MM.1S (cell line): ENCODE data around the gene GP9.
"Not testable (repeated sequence)": the region's sequence is repeated elsewhere in the genome, so short reads cannot be mapped to it uniquely, and the experiment has no call there.

Source experiments
- DNase-seq: peaks from one replicate; pipeline ENCODE4 v3.0.0-alpha.2; 2015
- H2AFZ ChIP-seq: fragments of 300-600 bp; sonication (generic); 2 replicates; pipeline ENCODE4 v1.6.0; 2016; ENCODE audit warnings: antibody characterized with exemption, low read length
- H3F3A ChIP-seq: fragments of 300-600 bp; sonication (generic); 2 replicates; pipeline ENCODE4 v1.6.1; 2016; ENCODE audit warnings: mild to moderate bottlenecking, antibody characterized with exemption, low read length, moderate library complexity, mixed read lengths; ENCODE audit not compliant: insufficient read depth
- H3K27ac ChIP-seq: fragments of 300-600 bp; sonication (generic); 2 replicates; pipeline ENCODE4 v1.5.1; 2016; ENCODE audit warnings: mild to moderate bottlenecking, low read length
- H3K27me3 ChIP-seq: fragments of 300-600 bp; sonication (generic); replicated peaks from 2 replicates; pipeline ENCODE4 v1.6.0; 2016; ENCODE audit warnings: low read length; ENCODE audit not compliant: insufficient read depth
- H3K36me3 ChIP-seq: fragments of 300-600 bp; sonication (generic); replicated peaks from 2 replicates; pipeline ENCODE4 v1.6.1; 2016; ENCODE audit warnings: mild to moderate bottlenecking, low read length, mixed read lengths; ENCODE audit not compliant: insufficient read depth
- H3K4me1 ChIP-seq: fragments of 300-600 bp; sonication (generic); 2 replicates; pipeline ENCODE4 v1.6.1; 2016; ENCODE audit warnings: low read length, mixed read lengths
- H3K4me2 ChIP-seq: fragments of 300-600 bp; sonication (generic); 2 replicates; pipeline ENCODE4 v1.6.0; 2016; ENCODE audit warnings: low read depth, low read length
- H3K4me3 ChIP-seq: fragments of 300-600 bp; sonication (generic); 2 replicates; pipeline ENCODE4 v1.5.1; 2016; ENCODE audit warnings: low read length, mixed read lengths
- H3K79me2 ChIP-seq: fragments of 300-600 bp; sonication (generic); 2 replicates; pipeline ENCODE4 v1.6.1; 2016; ENCODE audit warnings: mixed run types, low read length, mixed read lengths
- H3K9ac ChIP-seq: fragments of 300-600 bp; sonication (generic); 2 replicates; pipeline ENCODE4 v1.6.1; 2016; ENCODE audit warnings: low read length, mixed read lengths
- H3K9me2 ChIP-seq: fragments of 300-600 bp; sonication (generic); replicated peaks from 2 replicates; pipeline ENCODE4 v1.6.1; 2016; ENCODE audit warnings: mild to moderate bottlenecking, low read length, mixed read lengths; ENCODE audit not compliant: insufficient read depth
- H3K9me3 ChIP-seq: fragments of 300-600 bp; sonication (generic); replicated peaks from 2 replicates; pipeline ENCODE4 v1.6.1; 2016; ENCODE audit warnings: mild to moderate bottlenecking, low read length, mixed read lengths; ENCODE audit not compliant: insufficient read depth
- H4K20me1 ChIP-seq: fragments of 300-600 bp; sonication (generic); 2 replicates; pipeline ENCODE4 v1.6.1; 2016; ENCODE audit warnings: mild to moderate bottlenecking, low read length, moderate library complexity, mixed read lengths; ENCODE audit not compliant: insufficient read depth
- EZH2 ChIP-seq: fragments of 300-600 bp; sonication (generic); optimal IDR thresholded peaks from 2 replicates; pipeline ENCODE3; 2017; ENCODE audit warnings: low read depth, mild to moderate bottlenecking, antibody characterized with exemption, low read length, mixed read lengths
- EZH2phosphoT487 ChIP-seq: fragments of 300-600 bp; sonication (generic); IDR thresholded peaks from 2 replicates; pipeline ENCODE4 v1.6.1; 2018; ENCODE audit warnings: antibody characterized with exemption, low read length
- TF ChIP-seq, protein P1 (sequence below): fragments of 300-600 bp; sonication (generic); IDR thresholded peaks from 2 replicates; pipeline ENCODE4 v1.5.1; 2016; ENCODE audit warnings: antibody characterized with exemption, low read length, mixed read lengths

GP9 gene

DNA sequence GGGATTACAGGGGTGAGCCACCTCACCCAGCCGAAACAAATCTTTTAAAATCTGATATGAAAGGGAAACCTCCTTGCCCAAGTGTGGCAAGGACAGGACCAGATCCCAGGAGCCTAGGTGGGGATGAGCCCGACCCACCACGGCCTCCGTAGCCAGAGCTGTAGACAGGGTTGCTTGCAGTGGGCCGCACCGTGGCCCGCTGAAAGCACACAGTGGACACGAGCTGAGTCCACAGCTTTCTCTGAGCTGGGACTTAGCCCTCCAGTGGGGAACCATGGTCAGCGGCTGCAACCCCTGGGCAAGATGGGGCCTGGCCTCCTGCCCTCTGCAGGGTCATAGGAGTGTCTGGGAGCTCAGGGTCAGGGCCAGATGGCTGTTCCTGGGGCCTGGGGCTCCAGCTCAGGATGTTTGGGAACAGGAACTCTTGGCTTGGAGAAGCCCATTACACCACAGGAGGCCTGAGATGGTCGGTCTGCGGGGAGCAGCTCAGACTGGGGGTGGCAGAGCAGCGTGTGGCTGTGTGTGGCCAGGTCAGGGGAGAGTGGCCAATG, 24.7 kb downstream of the GP9 start:
- Histone ChIP-seq H3K36me3 (no peaks in the 10 kb centered on the region), H2AFZ (no peak overlapping the region), H3K4me1 (no peaks in the 10 kb centered on the region), H3K27ac (no peak overlapping the region), H3K4me2 (no peak overlapping the region), H3K27me3 (no peaks in the 10 kb centered on the region), H4K20me1 (no peaks in the 10 kb centered on the region), H3K9me3 (no peaks in the 10 kb centered on the region), H3K4me3 (no peak overlapping the region), H3K9me2 (no peaks in the 10 kb centered on the region), H3F3A (no peaks in the 10 kb centered on the region), H3K79me2 (no peaks in the 10 kb centered on the region), H3K9ac (no peak overlapping the region)
- TF ChIP-seq EZH2phosphoT487 = no peak
- TF ChIP-seq, protein P1, sequence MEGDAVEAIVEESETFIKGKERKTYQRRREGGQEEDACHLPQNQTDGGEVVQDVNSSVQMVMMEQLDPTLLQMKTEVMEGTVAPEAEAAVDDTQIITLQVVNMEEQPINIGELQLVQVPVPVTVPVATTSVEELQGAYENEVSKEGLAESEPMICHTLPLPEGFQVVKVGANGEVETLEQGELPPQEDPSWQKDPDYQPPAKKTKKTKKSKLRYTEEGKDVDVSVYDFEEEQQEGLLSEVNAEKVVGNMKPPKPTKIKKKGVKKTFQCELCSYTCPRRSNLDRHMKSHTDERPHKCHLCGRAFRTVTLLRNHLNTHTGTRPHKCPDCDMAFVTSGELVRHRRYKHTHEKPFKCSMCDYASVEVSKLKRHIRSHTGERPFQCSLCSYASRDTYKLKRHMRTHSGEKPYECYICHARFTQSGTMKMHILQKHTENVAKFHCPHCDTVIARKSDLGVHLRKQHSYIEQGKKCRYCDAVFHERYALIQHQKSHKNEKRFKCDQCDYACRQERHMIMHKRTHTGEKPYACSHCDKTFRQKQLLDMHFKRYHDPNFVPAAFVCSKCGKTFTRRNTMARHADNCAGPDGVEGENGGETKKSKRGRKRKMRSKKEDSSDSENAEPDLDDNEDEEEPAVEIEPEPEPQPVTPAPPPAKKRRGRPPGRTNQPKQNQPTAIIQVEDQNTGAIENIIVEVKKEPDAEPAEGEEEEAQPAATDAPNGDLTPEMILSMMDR = no peak
- TF ChIP-seq EZH2 = no peak
- no peak for DNase-seq

DNA sequence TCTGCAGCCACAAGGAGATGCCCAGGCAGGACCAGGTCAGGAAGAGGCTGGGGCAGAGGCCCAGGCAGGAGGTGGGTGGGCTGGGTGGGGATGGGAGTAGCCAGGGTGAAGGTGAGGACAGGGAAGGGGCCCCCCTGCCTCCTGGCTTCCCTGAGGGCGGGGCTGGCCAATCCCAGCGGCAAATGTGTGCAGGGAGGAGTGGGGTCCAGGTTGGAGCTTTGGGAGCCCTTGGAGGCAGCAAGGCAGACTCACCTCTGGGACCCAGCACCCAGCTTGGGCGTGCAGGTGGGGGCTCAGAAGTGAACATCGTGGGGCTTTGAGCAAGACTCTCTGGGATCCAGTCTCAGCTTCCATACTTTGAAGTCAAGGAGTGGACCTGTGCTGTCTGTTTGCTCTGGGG, 25.2 kb downstream of the GP9 start:
- H4K20me1 ChIP-seq = no peaks in the 10 kb centered on the region
- H3K4me1 ChIP-seq = no peaks in the 10 kb centered on the region
- no peaks in the 10 kb centered on the region for H3K36me3 ChIP-seq
- no peak overlapping the region for H3K9ac ChIP-seq
- no peaks in the 10 kb centered on the region for H3K9me2 ChIP-seq
- no peak for DNase-seq
- no peak overlapping the region for H3K4me2 ChIP-seq
- no peaks in the 10 kb centered on the region for H3K27me3 ChIP-seq
- H3K9me3 ChIP-seq = no peaks in the 10 kb centered on the region
- no peak for TF ChIP-seq EZH2phosphoT487
- no peak for TF ChIP-seq EZH2
- TF ChIP-seq, protein P1 = no peak
- H3K79me2 ChIP-seq = no peaks in the 10 kb centered on the region
- no peaks in the 10 kb centered on the region for H3F3A ChIP-seq
- no peak overlapping the region for H2AFZ ChIP-seq
- H3K4me3 ChIP-seq = no peak overlapping the region
- H3K27ac ChIP-seq = no peak overlapping the region

DNA sequence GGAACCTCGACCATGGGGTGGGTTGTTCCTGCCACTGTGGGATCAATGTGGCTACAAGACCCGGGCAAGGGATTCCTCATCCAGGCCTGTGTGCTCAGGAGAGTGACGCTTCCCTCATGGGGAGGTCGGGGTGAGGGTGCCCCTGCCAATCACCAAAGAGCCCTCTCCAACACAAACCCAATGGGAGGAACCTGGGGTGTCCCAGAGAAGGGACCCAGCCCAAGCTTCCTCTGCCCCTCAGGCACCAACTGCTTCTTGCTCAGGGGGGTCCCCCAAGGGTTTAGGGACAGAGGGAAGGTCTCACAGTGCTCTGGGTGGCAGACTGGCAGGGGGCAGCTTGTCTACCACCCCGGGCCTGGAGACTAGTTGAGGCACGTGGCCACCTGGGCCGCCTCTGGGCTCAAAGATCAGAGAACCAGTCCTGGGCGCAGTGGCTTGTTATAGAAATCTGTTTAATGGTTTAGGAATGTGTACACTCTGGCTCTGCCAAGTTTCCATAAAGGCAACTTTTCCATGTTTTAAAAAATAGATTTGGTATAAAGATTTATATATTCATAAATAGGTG, 26.6 kb downstream of the GP9 start:
- H3K27me3 ChIP-seq = no peaks in the 10 kb centered on the region
- H3K9me3 ChIP-seq = no peaks in the 10 kb centered on the region
- no peak overlapping the region for H3K9ac ChIP-seq
- no peak overlapping the region for H3K27ac ChIP-seq
- no peaks in the 10 kb centered on the region for H3K79me2 ChIP-seq
- no peak overlapping the region for H2AFZ ChIP-seq
- no peaks in the 10 kb centered on the region for H4K20me1 ChIP-seq
- H3K4me2 ChIP-seq = no peak overlapping the region
- TF ChIP-seq EZH2 (no peak), EZH2phosphoT487 (no peak)
- TF ChIP-seq, protein P1 = no peak
- no peaks in the 10 kb centered on the region for H3K36me3 ChIP-seq
- H3K4me1 ChIP-seq = no peaks in the 10 kb centered on the region
- H3F3A ChIP-seq = no peaks in the 10 kb centered on the region
- H3K4me3 ChIP-seq = no peak overlapping the region
- no peaks in the 10 kb centered on the region for H3K9me2 ChIP-seq
- no peak for DNase-seq

DNA sequence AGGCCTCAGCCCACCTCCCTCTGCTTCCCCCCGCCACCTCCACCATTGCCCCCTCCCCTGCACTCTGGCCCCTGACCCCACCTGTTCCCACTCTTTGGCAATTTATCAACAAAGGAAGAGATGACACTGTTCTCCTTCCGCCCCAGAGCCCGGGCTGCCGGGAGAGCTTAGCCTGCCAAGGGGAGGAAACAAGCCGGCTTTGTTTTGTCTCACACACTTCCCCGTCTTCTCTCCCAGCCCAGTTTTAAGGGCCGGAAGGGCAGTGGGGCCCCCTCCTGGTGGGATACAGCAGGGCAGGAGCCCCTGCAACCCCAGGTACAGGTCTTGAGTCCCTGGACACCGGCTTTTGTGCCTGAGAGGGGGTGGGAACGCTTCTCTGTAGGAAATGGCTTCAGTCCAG, 27.3 kb downstream of the GP9 start:
- H3K79me2 ChIP-seq, H3K36me3 ChIP-seq, H3K4me2 ChIP-seq, DNase-seq, H4K20me1 ChIP-seq, H2AFZ ChIP-seq, H3K4me3 ChIP-seq, H3K4me1 ChIP-seq, H3K27me3 ChIP-seq, H3K9me3 ChIP-seq, H3K27ac ChIP-seq, H3K9me2 ChIP-seq, H3F3A ChIP-seq, H3K9ac ChIP-seq: not testable (repeated sequence)

DNA sequence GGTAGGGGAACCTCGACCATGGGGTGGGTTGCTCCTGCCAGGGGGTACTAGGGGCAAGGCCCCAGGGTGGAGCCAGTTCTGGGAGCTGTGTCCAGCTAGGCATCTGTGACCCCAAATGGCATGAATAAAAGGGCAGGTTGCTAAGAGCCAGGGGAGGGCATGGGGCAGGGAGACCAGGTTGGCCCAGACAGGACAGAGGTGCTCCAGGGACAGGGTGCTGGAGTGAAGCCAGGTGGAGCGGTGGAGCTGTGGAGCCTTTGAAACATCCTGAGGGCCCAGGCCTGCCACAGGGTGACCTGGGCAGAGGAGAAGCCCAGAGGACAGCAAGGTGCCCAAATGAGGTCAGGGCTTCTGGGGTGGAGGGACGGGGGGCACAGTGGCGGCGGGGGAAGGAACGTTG, 27.7 kb downstream of the GP9 start:
- not testable (repeated sequence) for H3K4me1 ChIP-seq, H2AFZ ChIP-seq, H3K4me3 ChIP-seq, H3K4me2 ChIP-seq, H3K79me2 ChIP-seq, H3F3A ChIP-seq, H4K20me1 ChIP-seq, H3K9me3 ChIP-seq, H3K36me3 ChIP-seq, DNase-seq, H3K27ac ChIP-seq, H3K9me2 ChIP-seq, H3K9ac ChIP-seq, H3K27me3 ChIP-seq
